ENCODE data around the gene ITPR2.
"Not testable (repeated sequence)": the region's sequence is repeated elsewhere in the genome, so short reads cannot be mapped to it uniquely, and the experiment has no call there.

ITPR2 gene

GRCh38 chr12:26319511-26319910 is 513.5 kb downstream of the ITPR2 start:
- DNase-seq: no peak

GRCh38 chr12:26318661-26319068 is 514.3 kb downstream of the ITPR2 start:
- DNase-seq: peak; percentile 41

- no peak for DNase-seq
These were observed 514.9 kb downstream of the ITPR2 start for GRCh38 chr12:26317942-26318575.

DNA sequence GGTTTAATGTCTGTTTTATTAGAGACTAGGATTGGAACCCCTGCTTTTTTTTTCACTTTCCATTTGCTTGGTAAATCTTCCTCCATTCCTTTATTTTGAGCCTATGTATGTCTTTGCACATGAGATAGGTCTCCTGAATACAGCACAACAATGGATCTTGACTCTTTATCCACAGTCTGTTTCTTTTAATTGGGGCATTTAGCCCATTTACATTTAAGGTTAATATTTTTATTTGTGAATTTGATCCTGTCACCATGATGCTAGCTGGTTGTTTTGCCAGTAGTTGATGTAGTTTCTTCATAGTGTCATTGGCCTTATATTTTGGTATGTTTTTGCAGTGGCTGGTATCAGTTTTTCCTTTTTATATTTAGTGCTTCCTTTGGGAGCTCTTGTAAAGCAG is 518.9 kb downstream of the ITPR2 start:
- not testable (repeated sequence) for DNase-seq

GRCh38 chr12:26310489-26310888 is 522.5 kb downstream of the ITPR2 start:
- not testable (repeated sequence) for DNase-seq

- DNase-seq: no peak
These were observed 523.4 kb downstream of the ITPR2 start for GRCh38 chr12:26309634-26310033.

DNA sequence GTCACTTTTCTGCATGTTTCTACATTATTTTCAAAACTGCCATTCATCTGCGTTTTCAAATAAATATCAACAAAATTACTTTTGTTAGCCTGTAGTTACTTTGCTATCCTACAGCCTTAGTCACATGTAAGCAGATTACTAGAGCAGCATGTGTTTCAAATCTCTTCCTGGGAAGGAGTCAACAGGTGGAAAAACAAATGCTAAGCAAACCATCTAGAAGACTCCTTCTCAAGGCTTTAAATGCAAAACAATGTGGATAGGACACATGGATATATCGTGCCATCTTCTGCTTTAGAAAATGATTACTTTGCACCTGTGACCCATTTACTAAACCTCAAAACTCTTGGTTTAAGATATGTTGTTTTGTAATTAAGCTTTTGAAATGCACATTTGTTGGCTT is 528.7 kb downstream of the ITPR2 start:
- peak; percentile 21 for DNase-seq

GRCh38 chr12:26303418-26303817 is 529.6 kb downstream of the ITPR2 start:
- no peak for DNase-seq

DNA sequence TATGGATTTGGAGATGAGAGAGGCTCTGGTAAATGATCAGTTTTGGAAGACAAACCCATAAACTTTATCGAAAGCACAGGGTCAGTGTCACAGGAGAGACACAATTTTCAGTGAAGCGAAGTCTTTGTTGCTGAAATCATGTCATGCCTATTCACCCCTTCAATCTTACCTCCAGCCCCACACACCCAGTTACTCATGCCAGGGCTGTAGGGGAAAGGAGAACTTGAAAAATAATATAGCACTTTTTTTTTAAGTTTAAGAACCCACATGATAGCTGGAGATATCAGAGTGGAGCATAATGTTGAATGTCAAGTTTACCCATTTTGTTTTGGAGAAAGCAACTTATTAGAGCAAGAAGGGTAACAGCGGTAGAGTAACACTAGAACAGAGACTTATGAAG is 530.2 kb downstream of the ITPR2 start:
- no peak for DNase-seq

DNA sequence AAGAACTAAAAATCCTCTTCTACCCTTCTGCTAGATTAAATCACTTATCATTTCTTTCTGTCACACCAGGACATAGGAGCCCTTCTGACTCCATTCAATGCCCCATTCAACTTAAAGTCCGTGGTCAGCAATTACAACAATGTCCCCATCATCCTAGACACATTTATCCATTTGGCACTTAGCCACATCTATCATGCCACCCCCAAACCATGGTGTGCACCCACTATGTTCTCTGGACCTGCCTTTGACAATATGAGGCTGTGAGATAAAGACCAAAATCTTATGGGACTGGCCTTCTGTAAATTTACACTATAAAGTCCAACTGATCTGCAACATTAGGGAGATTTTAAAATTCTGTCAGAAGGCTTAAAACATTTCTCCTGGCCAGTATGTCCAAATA is 533.2 kb downstream of the ITPR2 start:
- no peak for DNase-seq

DNA sequence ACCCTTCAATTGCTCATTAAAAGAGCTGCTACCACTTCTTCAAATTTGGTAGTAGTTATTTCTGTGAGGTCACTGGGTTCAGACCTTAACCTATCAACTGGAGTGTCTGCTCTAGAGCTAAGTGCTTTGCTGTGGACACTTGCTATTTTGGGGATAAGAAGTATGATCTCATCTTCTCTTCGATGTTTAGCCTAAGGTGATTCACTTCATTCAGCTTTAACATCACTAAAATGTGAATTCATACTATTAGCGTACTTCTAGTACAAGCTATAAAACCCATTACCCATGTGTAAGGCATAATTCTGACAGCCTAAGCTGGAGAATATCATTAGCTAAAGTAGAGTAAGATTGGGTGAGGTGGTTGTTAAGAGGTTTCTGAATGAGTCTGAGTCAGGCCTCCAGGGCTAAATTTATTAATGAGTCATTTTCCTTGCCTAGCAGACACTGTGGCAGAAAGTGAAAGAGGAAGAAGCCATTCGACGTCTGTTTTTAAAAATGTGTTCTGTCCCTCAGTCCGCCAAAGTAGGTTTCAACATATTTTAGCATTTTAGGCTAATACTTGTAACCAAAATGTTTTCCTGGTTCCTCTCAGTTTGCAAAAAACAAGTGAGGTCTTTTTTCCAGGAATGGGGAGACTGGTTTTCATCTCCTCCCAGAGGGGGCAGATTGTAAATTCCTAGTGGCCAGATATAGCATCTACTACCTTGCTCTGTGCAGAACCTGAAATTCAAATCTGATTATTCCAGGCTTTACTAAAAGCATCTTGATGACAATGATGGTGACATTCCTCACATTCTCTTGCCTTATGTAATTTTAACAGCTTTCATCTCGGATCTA is 534.0 kb downstream of the ITPR2 start:
- peak; percentile 83 for DNase-seq

DNA sequence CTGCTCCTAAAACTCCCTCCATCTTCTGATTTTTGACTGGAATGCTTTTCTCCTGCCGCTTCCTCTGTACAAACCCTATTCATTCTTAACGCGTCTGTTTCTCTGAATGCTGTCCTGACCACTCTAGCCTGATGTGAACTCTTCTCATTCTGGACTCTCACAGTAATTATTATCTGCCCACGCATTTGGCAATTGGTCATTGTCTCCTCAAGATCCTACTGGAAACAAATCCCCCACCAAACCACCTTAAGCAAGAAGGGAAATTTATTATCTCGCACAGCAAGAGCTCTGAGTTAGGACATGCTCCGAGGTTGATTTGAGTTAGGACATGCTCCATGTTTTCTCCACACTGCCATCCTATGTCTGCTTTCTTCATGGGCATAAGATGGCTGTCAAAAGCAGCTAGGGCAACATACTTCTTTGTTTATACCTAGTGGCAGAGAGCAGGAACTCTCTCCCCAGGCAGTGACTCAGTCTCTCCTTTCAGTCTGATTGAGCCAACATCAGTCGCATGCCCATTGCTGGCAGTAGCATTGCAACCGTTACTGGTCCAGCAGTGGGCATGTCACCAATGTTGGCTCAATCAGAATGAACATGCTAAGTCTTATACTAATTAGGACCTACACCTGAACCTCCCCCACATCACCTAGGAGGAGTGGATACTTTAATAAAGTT is 535.5 kb downstream of the ITPR2 start:
- DNase-seq: no peak

DNA sequence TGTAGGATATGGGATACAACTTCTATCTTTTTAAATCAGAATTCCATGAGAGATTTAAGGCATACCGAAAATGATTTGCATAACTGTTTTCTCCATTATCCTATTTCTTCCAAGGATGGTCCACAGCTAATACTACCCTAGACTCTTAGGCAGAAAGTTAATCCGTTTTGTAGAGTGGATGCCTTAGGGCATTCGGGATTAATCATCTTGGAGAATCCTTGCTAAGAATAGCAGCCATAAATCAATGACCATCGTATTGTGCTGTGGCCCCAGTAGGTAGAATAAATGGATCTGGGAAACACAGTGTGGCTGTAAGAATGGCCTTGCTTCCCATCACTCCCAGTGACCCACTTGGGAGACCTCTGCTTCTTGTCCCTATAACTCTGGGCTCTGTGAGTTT is 538.0 kb downstream of the ITPR2 start:
- DNase-seq: no peak

DNA sequence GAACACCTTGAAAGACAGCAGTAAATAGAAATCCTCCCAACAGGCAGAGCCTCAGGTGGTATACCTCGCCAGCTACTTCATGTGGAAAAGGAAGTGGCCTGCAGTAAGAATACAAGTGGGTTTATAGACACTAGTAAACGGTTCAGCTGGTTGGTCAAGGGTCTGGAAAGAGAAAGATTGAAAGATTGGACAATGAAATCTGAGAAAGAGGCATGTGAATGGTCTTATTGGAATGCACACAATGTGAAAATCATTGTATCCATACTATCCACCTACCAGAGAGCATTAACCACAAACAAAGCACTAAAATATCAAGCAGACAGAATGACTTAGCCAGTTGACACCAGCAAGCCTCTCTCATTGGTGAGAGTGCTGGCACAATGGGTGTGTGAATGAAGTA is 539.4 kb downstream of the ITPR2 start:
- DNase-seq: no peak

GRCh38 chr12:26292596-26292995 is 540.4 kb downstream of the ITPR2 start:
- DNase-seq: no peak

GRCh38 chr12:26290565-26290964 is 542.4 kb downstream of the ITPR2 start:
- DNase-seq: no peak

DNA sequence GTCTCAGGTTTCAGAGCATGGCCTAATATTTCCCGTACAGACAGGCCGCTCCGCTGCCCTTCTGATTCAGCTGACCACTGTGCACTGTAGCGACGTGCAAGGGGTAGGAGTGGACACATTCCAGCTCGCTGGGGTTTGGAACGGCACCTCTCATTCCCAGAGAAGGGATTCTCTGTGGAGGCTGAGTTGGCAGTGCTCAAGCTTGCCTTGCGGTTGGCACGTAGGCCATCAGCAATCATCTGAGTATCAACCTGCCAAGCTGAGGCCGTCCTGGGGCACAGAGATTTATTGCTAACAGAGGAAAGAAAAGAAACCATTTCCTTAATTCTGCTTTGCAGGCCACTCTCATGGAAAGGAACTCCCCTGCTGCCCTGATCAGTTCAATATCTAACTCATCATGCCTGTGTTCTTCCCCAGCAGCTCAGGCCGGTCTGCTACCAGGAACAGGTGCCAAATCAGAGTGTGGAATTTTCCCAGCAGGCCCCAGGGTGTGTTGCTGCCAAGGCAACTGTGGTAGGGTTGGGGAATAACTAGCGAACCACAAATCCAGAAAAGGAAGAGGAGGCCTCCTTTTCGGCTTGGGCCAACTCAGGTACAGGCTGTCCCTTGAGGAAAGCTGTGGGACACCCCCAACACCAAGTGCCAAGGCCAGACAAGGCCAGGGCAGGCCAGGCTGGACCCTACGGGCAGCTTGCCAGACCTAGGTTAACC is 545.2 kb downstream of the ITPR2 start:
- peak; percentile 46 for DNase-seq
